ENCODE results near the gene RBL2.

RBL2 gene

GRCh38 chr16:53495325-53495724 is 61.1 kb downstream of the RBL2 start:
- H3K4me3 ChIP-seq: no peak overlapping the region
- H3K27ac ChIP-seq: no peak overlapping the region
- no peaks in the 10 kb centered on the region; the same call in 1 of the 2 replicates for H3K36me3 ChIP-seq (ENCODE audit: insufficient read depth, low read length)
- no peak overlapping the region for H3K9ac ChIP-seq (ENCODE audit: insufficient read length)
- DNase-seq (ENCODE audit: low read depth, low spot score): no peak
- no peak for TF ChIP-seq FOXP2 (optimal IDR thresholded peaks at IDR 0.05; ENCODE audit: control extremely low read depth, extremely low read length, insufficient read depth)
- no peak for TF ChIP-seq POLR2AphosphoS5 (IDR thresholded peaks at IDR 0.05; ENCODE audit: borderline replicate concordance, low read depth, low read length)
- TF ChIP-seq EZH2 (IDR thresholded peaks at IDR 0.05): no peak
- no peaks in the 10 kb centered on the region for H3K9me3 ChIP-seq (ENCODE audit: low read depth, low read length)

DNA sequence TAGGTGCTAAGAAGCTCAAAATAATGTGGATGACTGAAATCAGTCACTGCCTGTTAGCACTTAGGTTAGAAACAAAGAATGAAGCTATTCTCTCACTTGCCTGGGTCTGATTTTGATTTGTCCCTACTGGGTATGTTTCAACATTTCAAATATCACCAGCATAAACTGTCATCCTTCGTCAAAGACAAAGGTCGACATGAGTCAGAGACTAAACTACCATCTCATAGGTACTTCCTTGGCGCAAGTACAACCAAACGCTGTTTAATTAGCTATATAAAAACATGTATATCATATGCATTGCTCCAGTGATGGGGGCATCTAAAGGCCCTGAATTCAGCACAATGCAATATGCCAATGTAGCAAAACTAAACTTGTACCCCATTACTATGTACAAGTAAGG is 64.7 kb downstream of the RBL2 start:
- no peak for DNase-seq (ENCODE audit: low read depth, low spot score)
- Histone ChIP-seq H3K9ac (ENCODE audit: insufficient read length) (no peak overlapping the region), H3K36me3 (ENCODE audit: insufficient read depth, low read length) (no peaks in the 10 kb centered on the region; the same call in 1 of the 2 replicates), H3K4me3 (no peak overlapping the region), H3K27ac (no peak overlapping the region), H3K9me3 (ENCODE audit: low read depth, low read length) (no peaks in the 10 kb centered on the region)
- TF ChIP-seq FOXP2 (optimal IDR thresholded peaks at IDR 0.05; ENCODE audit: control extremely low read depth, extremely low read length, insufficient read depth) (no peak), EZH2 (IDR thresholded peaks at IDR 0.05) (no peak), POLR2AphosphoS5 (IDR thresholded peaks at IDR 0.05; ENCODE audit: borderline replicate concordance, low read depth, low read length) (no peak)

DNA sequence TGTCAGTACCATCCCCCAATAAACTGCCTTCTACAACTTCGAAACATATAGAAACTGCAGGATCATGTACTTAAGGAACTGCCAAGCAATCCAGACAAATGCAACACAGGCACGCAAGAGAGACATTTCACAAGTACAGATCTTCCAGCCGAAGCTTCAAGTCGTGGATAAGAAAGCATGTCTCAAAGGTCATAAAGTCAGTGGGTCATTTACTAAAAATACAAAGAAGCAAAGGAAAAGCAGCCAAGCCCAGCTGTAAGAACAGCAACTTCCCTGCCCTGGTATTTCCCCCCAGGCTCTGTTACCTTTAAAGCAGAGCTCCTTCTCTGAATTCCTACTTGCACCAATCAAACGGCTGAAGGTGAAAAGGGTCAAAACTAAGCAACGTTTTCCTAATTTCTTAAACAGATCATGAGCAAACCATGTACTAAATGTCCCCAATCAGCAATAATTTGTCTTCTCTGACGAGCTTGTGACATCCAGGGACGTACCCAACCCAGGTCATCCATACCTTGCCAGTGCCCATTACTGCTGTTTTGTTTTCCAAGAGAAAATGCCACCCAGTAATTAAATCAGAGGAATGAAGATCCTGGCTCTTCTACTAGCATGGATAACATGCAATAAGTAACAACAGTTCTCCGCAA is 67.1 kb downstream of the RBL2 start:
- Histone ChIP-seq H3K36me3 (ENCODE audit: insufficient read depth, low read length) (no peaks in the 10 kb centered on the region), H3K27ac (no peak overlapping the region), H3K4me3 (no peak overlapping the region), H3K9me3 (ENCODE audit: low read depth, low read length) (no peaks in the 10 kb centered on the region), H3K9ac (ENCODE audit: insufficient read length) (no peak overlapping the region)
- TF ChIP-seq FOXP2 (optimal IDR thresholded peaks at IDR 0.05; ENCODE audit: control extremely low read depth, extremely low read length, insufficient read depth): no peak
- no peak for TF ChIP-seq EZH2 (IDR thresholded peaks at IDR 0.05)
- no peak for TF ChIP-seq POLR2AphosphoS5 (IDR thresholded peaks at IDR 0.05; ENCODE audit: borderline replicate concordance, low read depth, low read length)
- DNase-seq (ENCODE audit: low read depth, low spot score): no peak

GRCh38 chr16:53502331-53503269 is 68.3 kb downstream of the RBL2 start, which contains the start of gene AKTIP:
Gene AKTIP (minus strand): TSS chr16:53503209. CDS start chr16:53500259, 2,950 bp downstream.
- H3K36me3 ChIP-seq (ENCODE audit: insufficient read depth, low read length): no peaks in the 10 kb centered on the region
- TF ChIP-seq POLR2AphosphoS5 (IDR thresholded peaks at IDR 0.05; ENCODE audit: borderline replicate concordance, low read depth, low read length): no peak
- TF ChIP-seq EZH2 (IDR thresholded peaks at IDR 0.05): no peak
- no peak for TF ChIP-seq FOXP2 (optimal IDR thresholded peaks at IDR 0.05; ENCODE audit: control extremely low read depth, extremely low read length, insufficient read depth)
- H3K9me3 ChIP-seq (ENCODE audit: low read depth, low read length): no peaks in the 10 kb centered on the region
- H3K9ac ChIP-seq (ENCODE audit: insufficient read length): peak within 1 kb of the TSS; percentile 69
- peak within 1 kb of the TSS; percentile 84 for H3K4me3 ChIP-seq
- no peak within 1 kb of the TSS for H3K27ac ChIP-seq
- no peak for DNase-seq (ENCODE audit: low read depth, low spot score)

DNA sequence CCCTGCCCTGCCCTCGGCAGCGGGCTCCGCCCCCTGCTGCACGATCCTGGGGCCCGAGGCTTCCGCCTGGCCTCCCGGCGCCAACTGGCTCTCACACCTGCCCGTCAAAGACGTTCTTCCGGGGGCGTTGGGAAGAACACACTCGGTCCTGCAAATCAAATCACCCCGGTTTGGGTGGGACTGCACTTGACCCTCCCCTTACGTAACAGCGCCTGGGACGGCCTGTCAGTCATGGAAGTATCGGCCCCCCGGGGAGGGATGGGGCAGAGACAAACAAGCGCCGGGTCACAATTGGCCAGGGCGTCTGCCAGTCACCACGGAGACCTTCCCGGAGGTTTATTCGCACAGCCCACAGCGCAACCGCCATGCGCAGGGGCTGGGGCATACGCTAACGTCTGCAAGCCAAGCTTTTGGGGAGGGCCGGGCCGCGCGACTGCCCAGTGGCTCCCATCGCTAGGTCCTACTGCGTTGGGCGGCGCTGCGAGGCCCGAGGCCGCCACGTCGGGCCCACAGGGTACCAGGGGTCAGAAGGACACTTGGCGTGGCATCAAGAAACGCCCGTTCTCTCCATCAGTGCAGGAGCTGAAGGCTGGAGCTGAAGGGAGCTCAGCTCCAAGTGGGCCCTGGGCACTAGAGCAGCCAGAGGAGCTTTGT is 69.1 kb downstream of the RBL2 start:
- H3K9me3 ChIP-seq (ENCODE audit: low read depth, low read length): no peaks in the 10 kb centered on the region
- H3K36me3 ChIP-seq (ENCODE audit: insufficient read depth, low read length): no peaks in the 10 kb centered on the region
- DNase-seq (ENCODE audit: low read depth, low spot score): peak; percentile 91
- H3K9ac ChIP-seq (ENCODE audit: insufficient read length): peak overlapping the region; percentile 69
- H3K27ac ChIP-seq: no peak overlapping the region
- peak overlapping the region; percentile 84 for H3K4me3 ChIP-seq
- no peak for TF ChIP-seq FOXP2 (optimal IDR thresholded peaks at IDR 0.05; ENCODE audit: control extremely low read depth, extremely low read length, insufficient read depth)
- TF ChIP-seq EZH2 (IDR thresholded peaks at IDR 0.05): no peak
- TF ChIP-seq POLR2AphosphoS5 (IDR thresholded peaks at IDR 0.05; ENCODE audit: borderline replicate concordance, low read depth, low read length): peak; percentile 82

DNA sequence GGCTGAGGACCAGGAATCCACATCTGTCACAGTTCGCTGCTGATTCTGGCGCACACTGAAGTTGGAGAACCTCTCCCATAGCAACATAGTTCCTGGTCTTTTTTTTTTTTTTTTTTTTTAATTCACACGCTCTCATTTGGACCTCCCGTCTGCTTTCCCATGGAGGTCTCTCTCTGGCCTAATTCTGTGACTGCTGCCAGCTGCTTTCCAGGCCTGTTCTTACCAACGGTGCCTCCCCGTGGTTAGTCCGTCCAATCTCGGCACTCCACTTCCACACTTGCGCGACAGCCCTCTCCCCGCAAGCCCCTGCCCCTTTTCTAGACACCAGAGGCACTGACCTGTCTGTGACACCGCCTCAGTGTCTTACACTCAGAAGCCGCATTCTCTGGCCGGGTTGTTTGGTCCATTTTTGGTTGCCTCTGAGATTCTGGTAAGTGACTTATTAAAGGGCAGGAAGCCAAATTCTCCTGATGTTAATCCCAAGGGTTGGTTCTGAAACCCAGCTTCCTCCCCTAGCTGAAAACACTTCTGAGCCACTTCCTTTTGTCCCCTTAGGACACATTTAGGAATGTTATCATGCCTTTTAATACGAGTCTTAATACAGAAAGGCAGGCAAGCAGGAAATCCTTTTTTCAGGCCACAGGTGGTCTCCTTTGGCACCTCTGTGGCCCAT is 69.9 kb downstream of the RBL2 start:
- DNase-seq (ENCODE audit: low read depth, low spot score): no peak
- TF ChIP-seq POLR2AphosphoS5 (IDR thresholded peaks at IDR 0.05; ENCODE audit: borderline replicate concordance, low read depth, low read length) (no peak), EZH2 (IDR thresholded peaks at IDR 0.05) (no peak), FOXP2 (optimal IDR thresholded peaks at IDR 0.05; ENCODE audit: control extremely low read depth, extremely low read length, insufficient read depth) (no peak)
- Histone ChIP-seq H3K9me3 (ENCODE audit: low read depth, low read length) (no peaks in the 10 kb centered on the region), H3K9ac (ENCODE audit: insufficient read length) (no peak overlapping the region), H3K4me3 (peak overlapping the region; percentile 84), H3K27ac (no peak overlapping the region), H3K36me3 (ENCODE audit: insufficient read depth, low read length) (no peaks in the 10 kb centered on the region)

DNA sequence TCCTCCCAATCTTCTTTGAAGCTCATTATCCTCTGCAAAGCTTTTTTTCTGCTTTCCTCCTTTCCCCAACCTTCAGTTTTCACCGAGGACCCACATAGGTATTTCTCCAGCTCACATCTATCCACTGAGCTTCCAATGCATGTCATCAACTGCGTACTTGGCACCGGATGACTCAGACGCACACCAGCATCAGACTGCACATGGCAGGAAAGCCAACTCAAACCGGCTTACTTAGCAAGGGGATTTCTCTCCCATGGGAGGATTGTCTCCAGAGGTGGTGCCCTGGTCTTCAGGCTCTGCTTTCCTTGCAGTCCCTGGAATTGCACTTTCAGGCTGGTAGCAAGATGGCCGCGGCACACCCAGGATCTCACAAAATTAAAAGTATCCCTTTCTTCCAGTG is 70.4 kb downstream of the RBL2 start:
- Histone ChIP-seq H3K9ac (ENCODE audit: insufficient read length) (no peak overlapping the region), H3K9me3 (ENCODE audit: low read depth, low read length) (no peaks in the 10 kb centered on the region), H3K27ac (no peak overlapping the region), H3K36me3 (ENCODE audit: insufficient read depth, low read length) (no peaks in the 10 kb centered on the region), H3K4me3 (no peak overlapping the region)
- no peak for DNase-seq (ENCODE audit: low read depth, low spot score)
- TF ChIP-seq EZH2 (IDR thresholded peaks at IDR 0.05) (no peak), FOXP2 (optimal IDR thresholded peaks at IDR 0.05; ENCODE audit: control extremely low read depth, extremely low read length, insufficient read depth) (no peak), POLR2AphosphoS5 (IDR thresholded peaks at IDR 0.05; ENCODE audit: borderline replicate concordance, low read depth, low read length) (no peak)

Measured in SK-N-MC (cell line).